ENCODE measurements around the gene OR6B2. TPM values are rescaled to one million over a fixed set of nuclear protein-coding genes. Genes with fewer than 3 reads are reported as not detected.

OR6B2 gene
- total RNA-seq, 1 donor from 2014 or later: not detected

DNA sequence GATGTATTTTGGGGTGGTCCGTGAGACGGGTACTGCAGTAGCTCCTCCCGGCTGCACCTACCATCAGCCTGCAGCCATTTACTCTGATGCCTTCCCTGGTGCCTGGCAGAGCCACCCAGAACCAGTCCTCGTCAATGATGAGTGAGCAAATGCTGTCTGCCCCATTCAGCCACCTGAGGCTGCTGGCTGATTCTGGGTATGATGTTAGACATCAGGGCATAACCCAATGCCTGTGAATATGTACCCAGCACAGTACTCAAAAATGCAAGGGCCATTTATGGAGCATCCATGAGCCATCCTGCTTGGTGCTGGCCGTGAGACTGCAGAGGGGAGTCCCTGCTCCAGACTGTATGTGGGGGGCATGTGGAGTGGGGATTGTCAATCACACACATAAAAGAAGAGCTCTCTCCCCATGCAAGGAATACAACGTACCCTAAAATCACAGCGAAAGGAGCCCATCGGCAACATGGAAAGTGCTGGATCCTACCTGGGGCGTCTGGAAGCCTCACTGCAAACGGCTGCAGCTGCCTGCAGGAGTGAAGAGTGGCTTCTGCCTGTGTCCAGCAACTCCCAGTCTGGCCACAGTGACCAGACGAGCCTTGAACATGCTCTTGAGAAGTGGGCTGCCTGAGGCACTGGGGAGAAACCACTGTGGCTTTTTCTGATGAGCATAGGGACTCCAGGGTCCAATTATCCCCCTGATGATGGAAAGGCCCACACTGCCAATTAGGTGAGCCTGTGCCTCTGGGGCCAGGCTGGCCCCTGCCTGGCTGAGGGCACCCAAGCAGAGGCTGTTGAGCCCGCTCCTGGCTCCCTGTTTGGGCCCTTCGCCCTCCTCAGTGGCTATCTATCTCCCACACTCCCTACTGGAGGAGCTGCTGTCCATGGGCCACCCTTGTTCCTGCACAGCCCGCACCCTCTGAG lies 2.4 kb upstream of the OR6B2 start:
- H3K27me3 Mint-ChIP-seq (ENCODE audit: low read depth): peaks cover 36% of the 10 kb centered on the region
- no peak overlapping the region for H3K4me3 Mint-ChIP-seq (ENCODE audit: low read depth)
- no peak for DNase-seq (ENCODE audit: low spot score)
- no peaks in the 10 kb centered on the region for H3K4me1 Mint-ChIP-seq (ENCODE audit: low read depth)
- intact Hi-C loops (cut with micrococcal nuclease): no loop called here
- H3K36me3 Mint-ChIP-seq (ENCODE audit: low read depth): no peaks in the 10 kb centered on the region
- H3K9me3 Mint-ChIP-seq: no peaks in the 10 kb centered on the region
- no peak overlapping the region for H3K27ac Mint-ChIP-seq

DNA sequence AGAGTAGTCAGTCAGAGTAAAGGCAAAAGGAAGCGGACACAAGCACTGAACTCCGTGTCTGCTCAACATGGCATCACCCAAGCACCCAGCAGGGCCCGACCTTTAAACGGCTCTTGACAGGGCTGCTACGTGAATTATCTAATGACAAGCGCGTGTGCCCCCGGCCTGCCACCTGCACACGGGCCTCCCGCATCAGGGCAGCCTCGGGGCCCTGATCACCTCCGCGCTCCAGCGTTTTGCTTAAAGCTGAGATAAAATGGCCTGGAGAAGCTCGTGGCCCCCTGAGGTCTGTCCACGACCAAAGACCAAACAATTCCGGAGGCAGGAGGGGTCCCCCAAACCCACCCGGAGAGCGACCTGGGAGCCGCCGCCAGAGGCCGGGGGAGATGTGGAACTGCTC lies 5.5 kb downstream of the OR6B2 start:
- H3K4me3 Mint-ChIP-seq (ENCODE audit: low read depth): peak overlapping the region; percentile 96
- H3K36me3 Mint-ChIP-seq (ENCODE audit: low read depth): peaks cover 16% of the 10 kb centered on the region
- peak overlapping the region; percentile 90 for H3K27ac Mint-ChIP-seq
- H3K27me3 Mint-ChIP-seq (ENCODE audit: low read depth): peaks cover 2% of the 10 kb centered on the region
- H3K4me1 Mint-ChIP-seq (ENCODE audit: low read depth): peaks cover 19% of the 10 kb centered on the region
- intact Hi-C loops (cut with micrococcal nuclease): loop anchor here (2.0 to 10.0 kb wide), 3 partner anchors 110 to 1290 kb away; partner anchors contain the start of genes COPS9, DUSP28, HDLBP and SEPTIN2
- H3K9me3 Mint-ChIP-seq: no peaks in the 10 kb centered on the region
- peak; percentile 17 for DNase-seq (ENCODE audit: low spot score)

DNA sequence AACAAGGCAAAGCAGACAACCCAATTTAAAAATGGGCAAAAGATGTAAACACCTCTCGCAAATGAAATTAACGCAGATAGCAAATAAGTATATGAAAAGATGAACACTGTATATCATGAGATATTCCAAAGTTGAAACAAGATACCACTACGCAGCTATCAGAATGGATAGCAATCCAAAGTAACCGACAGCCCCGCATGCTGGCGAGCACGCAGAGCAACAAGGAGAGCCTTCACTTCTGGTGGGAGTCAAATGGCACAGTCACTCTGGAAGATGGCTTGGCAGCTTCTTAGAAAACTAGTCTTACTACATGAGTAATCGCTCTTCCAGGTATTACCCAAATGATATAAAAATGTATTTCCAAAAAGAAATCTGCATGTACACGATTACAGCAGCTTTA lies 6.4 kb downstream of the OR6B2 start:
- Mint-ChIP-seq H3K36me3 (ENCODE audit: low read depth) (peaks cover 21% of the 10 kb centered on the region), H3K4me3 (ENCODE audit: low read depth) (peak overlapping the region; percentile 96), H3K27ac (peak overlapping the region; percentile 28), H3K27me3 (ENCODE audit: low read depth) (peaks cover 2% of the 10 kb centered on the region), H3K9me3 (no peaks in the 10 kb centered on the region), H3K4me1 (ENCODE audit: low read depth) (peaks cover 19% of the 10 kb centered on the region)
- no peak for DNase-seq (ENCODE audit: low spot score)
- intact Hi-C loops (cut with micrococcal nuclease): loop anchor here (2.0 to 10.0 kb wide), 3 partner anchors 111 to 1291 kb away; partner anchors contain the start of genes COPS9, DUSP28, HDLBP and SEPTIN2

DNA sequence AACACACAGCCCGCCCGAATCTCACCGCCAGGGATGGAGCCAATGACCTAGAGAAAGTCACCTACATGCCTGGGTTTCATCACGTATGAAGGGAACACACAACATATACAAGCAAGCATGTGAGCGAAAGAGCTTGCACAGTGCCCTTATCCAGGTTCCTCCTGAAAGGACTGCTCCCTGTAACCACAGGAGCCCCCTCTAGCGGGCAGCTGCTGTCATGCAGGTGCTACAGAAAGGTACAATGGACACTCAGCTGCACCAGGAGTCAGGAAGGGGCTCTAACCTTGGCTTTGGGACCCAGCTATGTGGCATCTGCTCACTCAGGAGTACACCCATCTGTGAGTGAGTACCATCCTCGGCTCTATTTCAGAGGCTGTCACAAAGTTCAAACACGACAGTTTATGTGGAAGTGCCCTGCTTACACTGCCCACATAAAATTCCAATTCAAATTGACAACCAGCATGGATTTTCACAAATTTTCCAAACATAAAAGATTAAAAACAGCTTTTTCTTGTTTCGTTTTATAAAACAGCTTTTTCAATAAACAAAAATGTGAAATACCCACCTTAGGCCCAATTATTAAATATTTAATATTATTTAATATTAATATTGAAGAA lies 8.6 kb downstream of the OR6B2 start:
- H3K9me3 Mint-ChIP-seq: no peaks in the 10 kb centered on the region
- no peak overlapping the region for H3K27ac Mint-ChIP-seq
- intact Hi-C loops (cut with micrococcal nuclease): loop anchor here (10.0 kb wide), 2 partner anchors 113 to 1293 kb away; partner anchors contain the start of genes COPS9, HDLBP and SEPTIN2
- no peaks in the 10 kb centered on the region for H3K27me3 Mint-ChIP-seq (ENCODE audit: low read depth)
- H3K36me3 Mint-ChIP-seq (ENCODE audit: low read depth): peaks cover 41% of the 10 kb centered on the region
- no peak overlapping the region for H3K4me3 Mint-ChIP-seq (ENCODE audit: low read depth)
- H3K4me1 Mint-ChIP-seq (ENCODE audit: low read depth): peaks cover 19% of the 10 kb centered on the region
- DNase-seq (ENCODE audit: low spot score): peak; percentile 48

DNA sequence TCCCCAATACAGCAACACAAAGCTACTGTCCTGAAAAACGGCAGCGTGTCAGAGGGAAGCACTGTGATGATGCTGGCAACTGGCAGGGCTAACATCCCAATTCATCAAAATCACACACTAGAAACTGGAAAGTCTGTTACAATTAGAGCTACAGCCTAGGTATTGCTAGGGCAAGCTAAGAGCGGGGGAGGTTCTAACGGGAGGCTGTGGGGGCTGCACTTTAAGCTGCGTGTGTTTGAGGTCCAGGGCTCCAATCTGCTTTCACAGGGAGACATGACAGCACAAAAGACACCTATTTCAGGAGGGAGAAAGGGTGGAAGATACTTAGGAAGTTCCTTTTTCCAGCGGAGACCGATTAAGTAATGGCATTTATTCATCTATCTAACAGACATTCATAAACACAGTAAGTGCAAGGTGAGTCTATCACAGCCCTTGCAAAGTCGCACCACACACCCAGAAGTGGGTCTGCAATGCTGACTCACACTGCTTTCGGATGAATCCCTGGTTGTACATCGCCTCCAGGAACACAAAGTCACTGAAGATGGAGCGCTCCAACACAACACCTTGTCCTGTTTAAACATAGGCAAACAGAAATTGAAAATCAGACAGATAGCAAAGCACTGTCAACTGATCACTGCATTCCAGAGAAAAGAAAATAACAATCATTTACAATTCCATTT lies 12.0 kb downstream of the OR6B2 start:
- peaks cover 59% of the 10 kb centered on the region for H3K36me3 Mint-ChIP-seq (ENCODE audit: low read depth)
- H3K27me3 Mint-ChIP-seq (ENCODE audit: low read depth): no peaks in the 10 kb centered on the region
- no peak overlapping the region for H3K27ac Mint-ChIP-seq
- DNase-seq (ENCODE audit: low spot score): no peak
- H3K4me1 Mint-ChIP-seq (ENCODE audit: low read depth): peaks cover 6% of the 10 kb centered on the region
- H3K9me3 Mint-ChIP-seq: no peaks in the 10 kb centered on the region
- H3K4me3 Mint-ChIP-seq (ENCODE audit: low read depth): no peak overlapping the region
- intact Hi-C loops (cut with micrococcal nuclease): no loop called here

DNA sequence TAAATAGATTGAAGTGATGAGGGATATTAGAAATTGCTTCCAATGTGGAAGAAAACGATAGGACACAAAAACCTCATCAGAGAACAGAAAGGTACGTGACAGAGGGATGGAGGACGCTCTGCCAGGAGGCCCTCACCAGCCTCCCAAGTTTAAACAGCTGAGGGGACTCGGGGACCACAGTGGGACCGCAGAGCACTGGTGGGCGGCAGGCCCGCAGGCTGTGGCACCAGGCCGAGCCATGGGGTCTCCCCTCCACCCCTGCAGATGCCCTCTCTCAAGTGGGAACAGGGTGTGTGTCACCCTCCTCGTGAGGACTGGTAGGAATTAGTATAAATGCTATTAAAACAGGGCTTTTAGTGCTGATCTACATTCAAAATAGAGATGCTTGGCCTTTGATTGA lies 15.9 kb downstream of the OR6B2 start:
- Mint-ChIP-seq H3K4me3 (ENCODE audit: low read depth) (no peak overlapping the region), H3K4me1 (ENCODE audit: low read depth) (no peaks in the 10 kb centered on the region), H3K36me3 (ENCODE audit: low read depth) (peaks cover 72% of the 10 kb centered on the region), H3K27ac (no peak overlapping the region), H3K27me3 (ENCODE audit: low read depth) (no peaks in the 10 kb centered on the region), H3K9me3 (no peaks in the 10 kb centered on the region)
- DNase-seq (ENCODE audit: low spot score): no peak
- intact Hi-C loops (cut with micrococcal nuclease): no loop called here

DNA sequence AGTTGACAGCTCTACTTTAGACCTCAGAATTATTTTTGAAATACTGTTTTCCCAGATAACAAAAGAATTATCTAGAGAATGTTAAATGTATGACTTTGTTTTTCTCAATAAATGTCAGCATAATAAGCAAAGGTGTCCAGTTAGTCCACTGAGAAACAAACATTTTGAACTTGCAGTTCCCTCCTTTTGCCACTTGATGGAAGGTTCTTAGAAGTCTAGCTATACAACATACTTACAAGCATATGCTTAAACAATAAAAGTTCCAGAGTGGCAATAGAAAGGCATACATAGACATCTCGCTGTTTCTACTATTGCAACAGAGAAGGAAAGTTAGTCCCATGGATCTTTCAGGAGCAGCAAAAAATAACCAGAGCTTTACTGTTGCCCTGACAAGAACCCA lies 16.9 kb downstream of the OR6B2 start:
- Mint-ChIP-seq H3K27me3 (ENCODE audit: low read depth) (no peaks in the 10 kb centered on the region), H3K9me3 (no peaks in the 10 kb centered on the region), H3K4me1 (ENCODE audit: low read depth) (no peaks in the 10 kb centered on the region), H3K27ac (no peak overlapping the region), H3K36me3 (ENCODE audit: low read depth) (peaks cover 69% of the 10 kb centered on the region), H3K4me3 (ENCODE audit: low read depth) (no peak overlapping the region)
- DNase-seq (ENCODE audit: low spot score): no peak
- intact Hi-C loops (cut with micrococcal nuclease): no loop called here

DNA sequence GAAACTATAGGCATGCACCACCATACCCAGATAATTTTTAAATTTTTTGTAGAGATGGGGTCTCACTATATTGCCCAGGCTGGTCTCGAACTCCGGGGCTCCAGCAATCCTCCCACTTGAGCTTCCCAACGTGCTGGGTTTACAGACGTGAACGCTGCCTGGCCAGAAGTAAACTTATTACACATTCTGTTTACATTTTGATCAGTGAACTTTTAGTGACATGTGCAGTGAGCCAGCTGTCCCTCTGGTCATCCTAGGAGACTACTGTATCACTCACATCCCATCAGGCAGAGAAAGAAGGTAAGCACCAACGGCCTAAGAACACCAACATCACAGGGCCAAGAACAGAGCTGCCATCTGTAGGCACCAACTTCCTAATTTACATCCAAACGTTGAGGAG lies 27.2 kb downstream of the OR6B2 start:
- H3K36me3 Mint-ChIP-seq (ENCODE audit: low read depth): peaks cover 65% of the 10 kb centered on the region
- DNase-seq (ENCODE audit: low spot score): no peak
- no peaks in the 10 kb centered on the region for H3K27me3 Mint-ChIP-seq (ENCODE audit: low read depth)
- no peak overlapping the region for H3K4me3 Mint-ChIP-seq (ENCODE audit: low read depth)
- no peaks in the 10 kb centered on the region for H3K9me3 Mint-ChIP-seq
- H3K4me1 Mint-ChIP-seq (ENCODE audit: low read depth): no peaks in the 10 kb centered on the region
- H3K27ac Mint-ChIP-seq: no peak overlapping the region
- intact Hi-C loops (cut with micrococcal nuclease): no loop called here

DNA sequence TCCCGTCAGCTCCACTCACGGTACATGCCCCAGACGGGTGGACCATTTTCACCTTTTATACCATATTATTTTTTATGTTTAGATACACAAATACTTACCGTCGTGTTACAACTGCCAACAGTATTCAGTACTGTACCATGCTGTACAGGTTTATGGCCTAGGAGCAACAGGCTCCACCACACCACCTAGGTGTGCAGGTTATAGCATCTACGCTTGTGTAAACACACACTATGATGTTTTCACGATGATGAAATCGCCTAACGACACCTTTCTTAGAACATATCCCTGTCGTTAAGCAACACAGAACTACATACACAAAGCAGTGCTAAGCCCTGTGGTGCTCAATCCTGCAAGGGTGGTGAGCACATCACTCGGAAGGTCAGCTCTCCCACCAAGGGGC lies 29.6 kb downstream of the OR6B2 start:
- no peak overlapping the region for H3K4me3 Mint-ChIP-seq (ENCODE audit: low read depth)
- no peak for DNase-seq (ENCODE audit: low spot score)
- H3K27ac Mint-ChIP-seq: no peak overlapping the region
- intact Hi-C loops (cut with micrococcal nuclease): no loop called here
- H3K27me3 Mint-ChIP-seq (ENCODE audit: low read depth): no peaks in the 10 kb centered on the region
- peaks cover 58% of the 10 kb centered on the region for H3K36me3 Mint-ChIP-seq (ENCODE audit: low read depth)
- H3K9me3 Mint-ChIP-seq: no peaks in the 10 kb centered on the region
- no peaks in the 10 kb centered on the region for H3K4me1 Mint-ChIP-seq (ENCODE audit: low read depth)

DNA sequence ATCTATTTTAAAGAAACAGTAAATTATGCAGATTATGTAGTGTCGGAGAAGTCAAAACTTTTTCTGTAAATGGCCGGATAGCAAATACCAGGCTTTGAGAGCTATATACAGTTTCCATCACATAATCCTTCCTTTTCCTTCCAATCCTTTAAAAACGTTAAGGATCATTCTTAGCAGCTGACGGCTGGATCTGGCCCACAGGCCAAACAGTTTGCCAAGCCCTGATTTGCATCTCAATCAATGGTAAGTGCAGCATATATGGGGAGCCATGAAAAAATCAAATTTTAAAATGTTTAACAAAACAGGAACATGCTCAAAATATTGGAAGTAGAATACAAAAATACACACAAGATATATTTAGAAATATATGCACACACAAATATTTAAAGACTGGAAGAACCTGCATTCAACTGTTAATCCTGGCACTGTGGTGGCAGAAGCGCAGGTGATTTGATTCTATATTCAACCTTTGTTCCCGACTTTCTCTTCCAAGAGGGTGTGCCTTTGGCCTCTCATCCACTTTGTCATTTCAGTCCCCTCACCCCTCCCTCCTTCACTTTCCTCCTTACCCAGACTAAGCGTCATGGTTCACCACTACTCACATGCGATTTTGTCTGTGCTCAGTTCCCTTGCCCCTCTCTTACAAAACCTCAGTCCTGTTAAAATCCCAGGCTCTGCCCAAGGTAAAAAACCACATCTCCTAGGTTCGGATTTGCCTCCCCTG lies 32.4 kb downstream of the OR6B2 start:
- Mint-ChIP-seq H3K27me3 (ENCODE audit: low read depth) (no peaks in the 10 kb centered on the region), H3K9me3 (no peaks in the 10 kb centered on the region), H3K36me3 (ENCODE audit: low read depth) (peaks cover 40% of the 10 kb centered on the region), H3K4me3 (ENCODE audit: low read depth) (no peak overlapping the region), H3K4me1 (ENCODE audit: low read depth) (no peaks in the 10 kb centered on the region), H3K27ac (no peak overlapping the region)
- no peak for DNase-seq (ENCODE audit: low spot score)
- intact Hi-C loops (cut with micrococcal nuclease): loop anchor here (10.0 kb wide), 1 partner anchor 963 kb away; no protein-coding TSS in a partner anchor

DNA sequence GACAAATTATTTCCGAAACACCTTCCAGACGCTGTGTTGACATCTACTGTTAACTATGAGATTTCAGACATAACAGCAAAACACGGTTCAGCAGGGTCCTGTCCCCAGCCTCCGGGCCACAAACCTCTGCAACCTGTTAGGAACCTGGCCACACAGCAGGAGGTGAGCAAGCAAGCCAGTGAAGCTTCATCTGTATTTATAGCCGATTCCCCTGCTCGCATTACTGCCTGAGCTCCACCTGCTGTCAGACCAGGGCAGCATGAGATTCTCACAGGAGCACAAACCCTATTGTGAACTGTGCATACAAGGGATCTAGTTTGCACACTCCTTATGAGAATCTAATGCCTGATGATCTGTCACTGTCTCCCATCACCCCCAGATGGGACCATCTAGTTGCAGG lies 36.1 kb downstream of the OR6B2 start:
- H3K4me3 Mint-ChIP-seq (ENCODE audit: low read depth): no peak overlapping the region
- H3K27me3 Mint-ChIP-seq (ENCODE audit: low read depth): no peaks in the 10 kb centered on the region
- H3K4me1 Mint-ChIP-seq (ENCODE audit: low read depth): no peaks in the 10 kb centered on the region
- intact Hi-C loops (cut with micrococcal nuclease): loop anchor here (10.0 kb wide), 1 partner anchor 959 kb away; no protein-coding TSS in a partner anchor
- H3K36me3 Mint-ChIP-seq (ENCODE audit: low read depth): peaks cover 37% of the 10 kb centered on the region
- no peaks in the 10 kb centered on the region for H3K9me3 Mint-ChIP-seq
- no peak for DNase-seq (ENCODE audit: low spot score)
- no peak overlapping the region for H3K27ac Mint-ChIP-seq

DNA sequence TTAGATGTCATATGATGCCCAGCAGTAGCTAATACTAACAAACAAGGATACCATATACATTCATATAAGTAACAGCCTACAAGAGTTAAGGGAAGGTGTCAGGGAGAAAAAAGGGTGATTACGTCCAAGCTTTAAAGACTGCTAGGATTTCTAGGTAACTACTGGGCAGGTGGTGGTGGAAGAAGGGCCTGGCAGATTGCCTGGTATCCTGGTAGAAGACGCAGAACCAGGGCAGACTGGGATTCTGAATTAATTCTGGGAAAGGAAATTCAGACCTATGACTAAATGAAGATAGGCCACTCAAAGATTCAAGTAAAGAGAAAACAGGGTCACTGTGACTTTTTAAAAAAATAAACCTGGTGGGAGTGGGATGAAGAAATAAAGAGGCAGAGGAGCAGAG lies 36.9 kb downstream of the OR6B2 start:
- peaks cover 43% of the 10 kb centered on the region for H3K36me3 Mint-ChIP-seq (ENCODE audit: low read depth)
- intact Hi-C loops (cut with micrococcal nuclease): loop anchor here (10.0 kb wide), 1 partner anchor 958 kb away; no protein-coding TSS in a partner anchor
- DNase-seq (ENCODE audit: low spot score): no peak
- no peaks in the 10 kb centered on the region for H3K4me1 Mint-ChIP-seq (ENCODE audit: low read depth)
- no peak overlapping the region for H3K27ac Mint-ChIP-seq
- no peaks in the 10 kb centered on the region for H3K9me3 Mint-ChIP-seq
- H3K4me3 Mint-ChIP-seq (ENCODE audit: low read depth): no peak overlapping the region
- no peaks in the 10 kb centered on the region for H3K27me3 Mint-ChIP-seq (ENCODE audit: low read depth)

Data from activated T-helper 2 cell treated with anti-CD3 and anti-CD28 coated beads, Interferon-gamma antibody, Interleukin-2, Interleukin-4, amounts not matched to agents 10 μg/mL and 5 μg/mL and 100 μg/mL, durations not matched to agents 14 hours and 24 hours and 36 hours (primary cell).